Liver (tissue), 9 donors: ENCODE measurements around the gene TP53I11. TPM values are rescaled to one million over a fixed set of nuclear protein-coding genes. Genes with fewer than 3 reads are reported as not detected.

Experiments
- DNase-seq: peaks from one replicate; pipeline ENCODE4 v3.0.0-alpha.2; 2017; ENCODE audit warnings: low spot score
- H3K27ac ChIP-seq, 2 donors: one replicate each; pipeline ENCODE4 v1.7.0; 2013; ENCODE audit warnings: inconsistent platforms in 2 of 2, low read length in 2 of 2, control low read depth in 1 of 2, low read depth in 1 of 2, mild to moderate bottlenecking in 1 of 2
- H3K27me3 ChIP-seq, 4 donors: one replicate each; pipeline versions ENCODE4 v1.6.1 to v1.7.0; 2013; ENCODE audit warnings: low read length in 3 of 4, inconsistent platforms in 1 of 4, mild to moderate bottlenecking in 1 of 4, moderate library complexity in 1 of 4; ENCODE audit not compliant: control insufficient read depth in 4 of 4, insufficient read depth in 4 of 4
- H3K36me3 ChIP-seq, 4 donors: one replicate each; pipeline versions ENCODE4 v1.6.1 to v1.7.0; 2013; ENCODE audit warnings: low read length in 3 of 4, mild to moderate bottlenecking in 3 of 4, low read depth in 1 of 4, moderate library complexity in 1 of 4; ENCODE audit not compliant: control insufficient read depth in 4 of 4, insufficient read depth in 3 of 4
- H3K4me1 ChIP-seq, 4 donors: one replicate each; pipeline versions ENCODE4 v1.6.1 to v1.7.0; 2013; ENCODE audit warnings: low read length in 3 of 4, mild to moderate bottlenecking in 3 of 4, moderate library complexity in 1 of 4; ENCODE audit not compliant: control insufficient read depth in 4 of 4, insufficient read depth in 4 of 4
- H3K4me3 ChIP-seq, 3 donors: one replicate each; pipeline versions ENCODE4 v1.6.1 to v1.7.0; 2013; ENCODE audit warnings: low read length in 3 of 3, control low read depth in 1 of 3, low read depth in 1 of 3, mild to moderate bottlenecking in 1 of 3
- H3K9ac ChIP-seq, 2 donors: one replicate each; pipeline ENCODE4 v1.7.0; 2013; ENCODE audit warnings: low read length in 2 of 2, mild to moderate bottlenecking in 2 of 2, moderate library complexity in 2 of 2, control low read depth in 1 of 2, low read depth in 1 of 2
- H3K9me3 ChIP-seq, 4 donors: one replicate each; pipeline versions ENCODE4 v1.6.1 to v1.7.0; 2013; ENCODE audit warnings: low read length in 3 of 4; ENCODE audit not compliant: control insufficient read depth in 4 of 4
- ATF3 ChIP-seq: IDR thresholded peaks from 2 replicates; pipeline ENCODE4 v1.6.1; 2016; ENCODE audit warnings: antibody characterized with exemption
- CTCF ChIP-seq: fragments of 150-350 bp; IDR thresholded peaks from 2 replicates; pipeline ENCODE4 v1.5.1; 2017; ENCODE audit warnings: improper control_type of control experiment, low read depth, low read length; ENCODE audit not compliant: missing input control
- EGR1 ChIP-seq, 2 donors: IDR thresholded peaks; 2 replicates each; pipeline ENCODE4 v1.6.1; 2016 to 2018; ENCODE audit warnings: antibody characterized with exemption in 2 of 2, low read depth in 2 of 2
- FOXA1 ChIP-seq: IDR thresholded peaks from 2 replicates; pipeline ENCODE4 v1.6.1; 2016; ENCODE audit warnings: antibody characterized with exemption
- FOXA2 ChIP-seq: IDR thresholded peaks from 2 replicates; pipeline ENCODE4 v1.6.1; 2016; ENCODE audit warnings: antibody characterized with exemption
- GABPA ChIP-seq, 2 donors: IDR thresholded peaks in 1 of 2; conservative IDR thresholded peaks in 1 of 2; 2 replicates each; pipeline ENCODE4 v1.6.1; 2016; ENCODE audit warnings: antibody characterized with exemption in 2 of 2, mild to moderate bottlenecking in 1 of 2, moderate library complexity in 1 of 2
- HNF4A ChIP-seq, 2 donors: conservative IDR thresholded peaks; 2 replicates each; pipeline ENCODE4 v1.6.1; 2016; ENCODE audit warnings: antibody characterized with exemption in 2 of 2, mild to moderate bottlenecking in 2 of 2
- HNF4G ChIP-seq: IDR thresholded peaks from 2 replicates; pipeline ENCODE4 v1.6.1; 2016; ENCODE audit warnings: antibody characterized with exemption
- JUND ChIP-seq, 2 donors: IDR thresholded peaks; 2 replicates each; pipeline ENCODE4 v1.6.1; 2016; ENCODE audit warnings: antibody characterized with exemption in 2 of 2
- MAX ChIP-seq: IDR thresholded peaks from 2 replicates; pipeline ENCODE4 v1.6.1; 2016; ENCODE audit warnings: antibody characterized with exemption
- NR2F2 ChIP-seq: IDR thresholded peaks from 2 replicates; pipeline ENCODE4 v1.6.1; 2016; ENCODE audit warnings: antibody characterized with exemption
- RAD21 ChIP-seq, 2 donors: IDR thresholded peaks; 2 replicates each; pipeline ENCODE4 v1.6.1; 2016; ENCODE audit warnings: antibody characterized with exemption in 2 of 2, mild to moderate bottlenecking in 2 of 2
- REST ChIP-seq: IDR thresholded peaks from 2 replicates; pipeline ENCODE4 v1.6.1; 2016; ENCODE audit warnings: antibody characterized with exemption, mild to moderate bottlenecking
- RXRA ChIP-seq, 2 donors: IDR thresholded peaks; 2 replicates each; pipeline ENCODE4 v1.6.1; 2017 to 2018; ENCODE audit warnings: antibody characterized with exemption in 2 of 2, mild to moderate bottlenecking in 1 of 2
- SP1 ChIP-seq: IDR thresholded peaks from 2 replicates; pipeline ENCODE4 v1.6.1; 2018; ENCODE audit warnings: antibody characterized with exemption, mild to moderate bottlenecking
- TAF1 ChIP-seq: conservative IDR thresholded peaks from 2 replicates; pipeline ENCODE4 v1.6.1; 2016; ENCODE audit warnings: antibody characterized with exemption, mild to moderate bottlenecking
- YY1 ChIP-seq: IDR thresholded peaks from 2 replicates; pipeline ENCODE4 v1.6.1; 2016; ENCODE audit warnings: antibody characterized with exemption, mild to moderate bottlenecking
- ZBTB33 ChIP-seq: IDR thresholded peaks from 2 replicates; pipeline ENCODE4 v1.6.1; 2016; ENCODE audit warnings: antibody characterized with exemption
- WGBS: extraction: QIAGEN DNeasy Blood & Tissue Kit; methylation state at CpG from one replicate; pipeline ENCODE4 v1.1.7; 2013; 5-methylcytosine and 5-hydroxymethylcytosine counted together
- polyA plus RNA-seq, 2 donors: library from polyadenylated mRNA; stranded (reverse) in 1 of 2; unstranded in 1 of 2; fragments of 200-250 nt in 1 of 2; fragments of >200 nt in 1 of 2; fragmentation: Nextera tagmentation in 1 of 2; extraction: Ambion mirVana in 1 of 2; gene quantifications; one replicate each; pipeline versions ENCODE4 v1.2.1 to v1.2.3, GENCODE V29; 2013 to 2015
- total RNA-seq, 2 donors: library from RNA; depleted of rRNA; stranded (reverse); fragments of >200 nt; gene quantifications; one replicate each; pipeline ENCODE4 v1.2.3, GENCODE V29; 2014
- donor health status: healthy.
- donor health status: healthy.
- donor health status: healthy.
- donor health status: healthy.
- donor health status: healthy.

The TP53I11 gene
- total and polyA plus RNA-seq, 4 donors = 3.6 to 16.0 (median 8.3) TPM

- H3K9ac ChIP-seq = no peak overlapping the region
- no peaks in the 10 kb centered on the region for H3K4me1 ChIP-seq
- H3K4me3 ChIP-seq = no peak overlapping the region
- TF ChIP-seq YY1 (no peak), MAX (no peak), JUND (IDR thresholded peaks at IDR 0.05) (no peak), FOXA2 (no peak), ATF3 (no peak), GABPA (IDR thresholded peaks at IDR 0.05 in 1 of 2, conservative IDR thresholded peaks at IDR 0.05 in 1 of 2) (no peak), HNF4A (conservative IDR thresholded peaks at IDR 0.05) (no peak), NR2F2 (no peak), RAD21 (IDR thresholded peaks at IDR 0.05) (no peak), TAF1 (no peak), HNF4G (no peak), CTCF (no peak), RXRA (IDR thresholded peaks at IDR 0.05) (no peak), ZBTB33 (no peak), REST (no peak), EGR1 (IDR thresholded peaks at IDR 0.05; ENCODE audit: low read depth in 2 of 2) (no peak), FOXA1 (no peak), SP1 (no peak)
- WGBS = 88% methylated on average over 1 of the region's 1 CpG
- no peaks in the 10 kb centered on the region for H3K36me3 ChIP-seq
- no peaks in the 10 kb centered on the region for H3K9me3 ChIP-seq
- H3K27me3 ChIP-seq = no peaks in the 10 kb centered on the region
- DNase-seq = no peak
- H3K27ac ChIP-seq = no peak overlapping the region
Measured at GRCh38 chr11:44889266-44889665, 61.4 kb downstream of the TP53I11 start.
